Tibial nerve (tissue), 4 donors: ENCODE results near the gene METTL13. TPM values are rescaled to one million over a fixed set of nuclear protein-coding genes. Genes with fewer than 3 reads are reported as not detected.

ENCODE experiments used
- DNase-seq, 2 donors: peaks; one replicate each; pipeline ENCODE4 v3.0.0-alpha.2; 2019; ENCODE audit warnings: low spot score in 2 of 2
- H3K27ac ChIP-seq, 4 donors: fragments of 200-600 bp; sonication (generic) in 3 of 4; one replicate each; pipeline ENCODE4 v1.5.1; 2017 to 2019; ENCODE audit warnings: mild to moderate bottlenecking in 1 of 4
- H3K27me3 ChIP-seq, 2 donors: fragments of 200-600 bp; sonication (generic) in 1 of 2; one replicate each; pipeline versions ENCODE4 v1.5.1 to v1.6.0; 2017 to 2019
- H3K36me3 ChIP-seq, 3 donors: fragments of 200-600 bp; sonication (generic); one replicate each; pipeline ENCODE4 v1.5.1; 2018 to 2019
- H3K4me1 ChIP-seq, 4 donors: fragments of 200-600 bp; sonication (generic) in 3 of 4; one replicate each; pipeline ENCODE4 v1.5.1; 2017 to 2019
- H3K4me3 ChIP-seq, 4 donors: fragments of 200-600 bp; sonication (generic) in 3 of 4; one replicate each; pipeline ENCODE4 v1.5.1; 2017 to 2019; ENCODE audit warnings: mild to moderate bottlenecking in 1 of 4, moderate library complexity in 1 of 4
- H3K9me3 ChIP-seq, 4 donors: fragments of 200-600 bp; sonication (generic) in 3 of 4; one replicate each; pipeline ENCODE4 v1.5.1; 2017 to 2019
- CTCF ChIP-seq, 5 experiments: fragments of 200-600 bp in 3 of 5; fragments of 450-650 bp in 2 of 5; sonication (generic) in 3 of 5; IDR thresholded peaks; one replicate each; pipeline ENCODE4 v1.5.1; 2016 to 2019; ENCODE audit warnings: antibody characterized with exemption in 5 of 5, mild to moderate bottlenecking in 3 of 5, moderate library complexity in 2 of 5
- EP300 ChIP-seq, 2 donors: sonication (generic); formaldehyde crosslinking; IDR thresholded peaks; one replicate each; pipeline ENCODE4 v1.6.1; 2017; ENCODE audit warnings: antibody characterized with exemption in 2 of 2, mild to moderate bottlenecking in 1 of 2
- POLR2A ChIP-seq, 2 donors: fragments of 450-650 bp; IDR thresholded peaks; one replicate each; pipeline ENCODE4 v1.6.1; 2017; ENCODE audit warnings: antibody characterized with exemption in 2 of 2, mild to moderate bottlenecking in 2 of 2, moderate library complexity in 2 of 2
- WGBS, 2 donors: methylation state at CpG; one replicate each; pipeline ENCODE4 v1.1.5; 2018; 5-methylcytosine and 5-hydroxymethylcytosine counted together
- small RNA-seq: library from RNA; depleted of rRNA; stranded (forward); fragments of <200 nt; gene quantifications from one replicate; pipeline ENCODE3, GENCODE V24; 2016
- total RNA-seq, 4 donors: library from RNA; depleted of rRNA; stranded (reverse); fragments of >200 nt; gene quantifications; one replicate each; pipeline ENCODE4 v1.1.0, GENCODE V29; 2016

The METTL13 gene
- total RNA-seq, 4 donors from 2014 or later, result 21.3 to 28.7 (median 24.4) TPM

DNA sequence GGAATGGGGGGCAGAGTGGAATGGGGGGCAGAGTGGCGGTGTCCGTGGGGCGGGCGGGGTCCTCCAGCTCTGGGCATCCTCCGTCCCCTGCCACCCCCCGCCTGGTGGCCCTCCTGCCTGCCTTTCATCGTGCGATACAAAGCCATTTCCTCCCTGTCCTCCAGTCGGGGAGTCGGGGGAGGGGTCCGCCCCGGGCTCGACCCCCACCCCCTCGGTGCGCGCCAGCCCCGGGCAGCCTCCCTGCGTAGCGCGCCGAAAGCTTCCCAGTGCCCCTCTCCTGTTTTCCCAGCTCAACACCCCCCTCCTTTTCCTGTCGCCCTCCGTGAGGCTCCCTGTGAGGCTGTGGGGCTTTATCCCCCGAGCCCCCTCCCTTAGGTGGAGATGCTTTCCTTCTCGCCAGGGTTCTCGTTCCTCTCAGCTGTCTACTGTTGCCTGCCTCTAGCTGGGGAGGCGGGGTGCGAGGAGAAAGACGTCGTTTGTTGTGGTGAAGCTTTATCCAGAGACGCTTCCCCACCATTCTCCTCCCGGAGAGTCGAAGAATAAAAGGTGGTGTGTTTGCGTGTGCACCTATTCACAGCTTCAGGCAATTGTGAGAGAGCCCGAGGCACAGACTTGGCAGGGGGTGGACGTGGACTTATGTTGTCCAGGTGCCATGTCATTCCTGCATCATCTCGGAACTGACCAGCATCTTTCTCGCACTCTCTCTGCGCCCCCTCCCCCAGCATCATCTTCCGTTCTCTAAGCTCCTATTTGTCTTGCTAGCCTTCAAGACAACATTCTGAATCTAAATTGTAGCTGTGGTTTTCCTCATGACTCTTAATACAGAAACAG lies 60.7 kb downstream of the METTL13 start:
- WGBS, 2 donors, result 2% methylated on average over 36 to 38 of the region's 40 CpGs
- TF ChIP-seq EP300 (IDR thresholded peaks at IDR 0.05) (no peak), POLR2A (IDR thresholded peaks at IDR 0.05) (no peak), CTCF (IDR thresholded peaks at IDR 0.05) (no peak)
- Histone ChIP-seq H3K4me1 (peaks cover 0 to 16% (median 0%) of the 10 kb centered on the region in 4 donors), H3K27ac (peak overlapping the region; percentile 71 to 88 (median 78)), H3K9me3 (peaks cover 0 to 5% (median 0%) of the 10 kb centered on the region in 4 donors), H3K27me3 (peaks cover 0 to 3% of the 10 kb centered on the region in 2 donors), H3K36me3 (no peaks in the 10 kb centered on the region), H3K4me3 (peak overlapping the region; percentile 66 to 92 (median 86))
- no peak for DNase-seq

DNA sequence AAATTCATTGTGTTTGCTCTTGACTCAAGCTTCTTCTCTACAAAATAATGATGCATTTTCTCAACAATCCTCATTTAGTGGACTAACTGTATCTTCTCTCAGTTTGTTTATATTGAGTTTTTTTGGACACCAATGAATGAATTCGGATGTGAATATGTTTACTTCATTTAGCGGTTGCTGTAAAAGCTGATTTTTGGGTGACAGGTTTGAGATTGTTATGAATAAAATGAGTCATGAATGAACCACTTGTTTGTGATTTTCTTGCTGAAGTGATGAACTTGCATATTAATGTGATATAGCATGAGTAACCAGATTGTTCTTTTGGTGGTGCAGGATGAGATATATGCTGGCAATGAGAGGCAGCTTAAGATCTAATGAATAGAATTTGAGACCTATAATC lies 62.9 kb downstream of the METTL13 start:
- H3K4me3 ChIP-seq, result no peak overlapping the region
- WGBS, 2 donors, result 35 to 55% methylated on average over 2 of the region's 2 CpGs
- H3K4me1 ChIP-seq, result peaks cover 0 to 16% (median 0%) of the 10 kb centered on the region in 4 donors
- H3K27me3 ChIP-seq, result peaks cover 0 to 3% of the 10 kb centered on the region in 2 donors
- peaks cover 0 to 5% (median 0%) of the 10 kb centered on the region in 4 donors for H3K9me3 ChIP-seq
- no peak for TF ChIP-seq POLR2A (IDR thresholded peaks at IDR 0.05)
- TF ChIP-seq EP300 (IDR thresholded peaks at IDR 0.05), result no peak
- no peak for TF ChIP-seq CTCF (IDR thresholded peaks at IDR 0.05)
- H3K36me3 ChIP-seq, result no peaks in the 10 kb centered on the region
- DNase-seq, result no peak
- peak overlapping the region in 1 of 4 donors; percentile 29 for H3K27ac ChIP-seq

DNA sequence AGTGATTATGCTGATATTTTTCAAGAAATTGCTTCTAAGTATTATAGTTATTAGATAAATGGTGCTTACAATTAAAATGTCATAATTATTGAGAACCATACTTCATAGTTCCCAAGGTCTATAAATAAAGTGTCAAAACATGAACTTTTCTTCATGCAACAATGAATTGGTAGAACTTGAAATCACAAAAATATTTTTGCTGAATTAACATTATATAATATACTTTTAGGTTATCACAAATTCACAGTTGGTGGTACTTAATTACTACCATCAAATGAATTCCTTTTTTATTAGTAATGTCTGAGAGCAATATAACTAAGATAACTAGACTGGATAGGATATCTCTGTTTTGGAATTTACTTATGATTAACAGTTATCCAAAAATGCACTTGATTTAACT lies 64.5 kb downstream of the METTL13 start:
- no peak overlapping the region for H3K4me3 ChIP-seq
- H3K27me3 ChIP-seq, result peaks cover 0 to 3% of the 10 kb centered on the region in 2 donors
- H3K9me3 ChIP-seq, result no peaks in the 10 kb centered on the region
- H3K36me3 ChIP-seq, result no peaks in the 10 kb centered on the region
- peaks cover 0 to 16% (median 0%) of the 10 kb centered on the region in 4 donors for H3K4me1 ChIP-seq
- DNase-seq, result no peak
- H3K27ac ChIP-seq, result no peak overlapping the region
- TF ChIP-seq POLR2A (IDR thresholded peaks at IDR 0.05) (no peak), CTCF (IDR thresholded peaks at IDR 0.05) (no peak), EP300 (IDR thresholded peaks at IDR 0.05) (no peak)

Small RNA genes within 50 kb of the gene (small RNA-seq; reads per million reads assigned to genes)
- not detected for gene RF00601

Other genes starting within 250 kb of the METTL13 start
- not detected for gene MYOCOS, start 159.4 kb upstream of the METTL13 start, total RNA-seq
- 100 to 1,000 TPM in 3 of 4 donors, 10 to 100 TPM in 1; 52.8 to 403 (median 136) TPM for gene MYOC, start 129.0 kb upstream of the METTL13 start, total RNA-seq
- gene VAMP4, start 39.6 kb upstream of the METTL13 start, total RNA-seq, result 10 to 100 TPM; 13.8 to 25.6 (median 16.7) TPM
- gene DNM3, start 59.8 kb downstream of the METTL13 start, total RNA-seq, result 10 to 100 TPM in 3 of 4 donors, 1 to 10 TPM in 1; 9.8 to 15.3 (median 12.3) TPM